ENCODE results near the gene ZNF785. TPM values are rescaled to one million over a fixed set of nuclear protein-coding genes. Genes with fewer than 3 reads are reported as not detected.
"Not testable (repeated sequence)": the region's sequence is repeated elsewhere in the genome, so short reads cannot be mapped to it uniquely, and the experiment has no call there.

Gene ZNF785
- total and polyA plus RNA-seq, 7 donors, result 0.92 to 19.9 (median 7.8) TPM

GRCh38 chr16:30548416-30549253 is 36.9 kb downstream of the ZNF785 start:
- intact Hi-C loops (cut with DNase I), result no loop called here
- no peak overlapping the region for H3K4me3 ChIP-seq
- no peak for DNase-seq
- H3K36me3 ChIP-seq, result no peaks in the 10 kb centered on the region
- H3K27me3 ChIP-seq, result no peaks in the 10 kb centered on the region
- no peaks in the 10 kb centered on the region for H3K9me3 ChIP-seq
- no peak overlapping the region for H3K27ac ChIP-seq
- 21 to 60% methylated on average over 8 of the region's 8 CpGs for WGBS, 2 donors
- TF ChIP-seq EP300 (IDR thresholded peaks at IDR 0.05), result no peak
- no peak for TF ChIP-seq CTCF (IDR thresholded peaks at IDR 0.05)
- no peak for TF ChIP-seq POLR2AphosphoS5 (IDR thresholded peaks at IDR 0.05)
- TF ChIP-seq POLR2A (IDR thresholded peaks at IDR 0.05), result no peak
- H3K4me1 ChIP-seq, result peaks cover 0 to 5% (median 2%) of the 10 kb centered on the region in 4 donors

GRCh38 chr16:30546115-30546514 is 39.4 kb downstream of the ZNF785 start:
- no peak for TF ChIP-seq EP300 (IDR thresholded peaks at IDR 0.05)
- no peaks in the 10 kb centered on the region for H3K4me1 ChIP-seq
- intact Hi-C loops (cut with DNase I), result no loop called here
- no peaks in the 10 kb centered on the region for H3K27me3 ChIP-seq
- H3K27ac ChIP-seq, result no peak overlapping the region
- 77 to 92% methylated on average over 8 of the region's 8 CpGs for WGBS, 2 donors
- no peaks in the 10 kb centered on the region for H3K9me3 ChIP-seq
- H3K4me3 ChIP-seq, result no peak overlapping the region
- H3K36me3 ChIP-seq, result no peaks in the 10 kb centered on the region
- no peak for DNase-seq

- intact Hi-C loops (cut with DNase I), result no loop called here
- Histone ChIP-seq H3K4me3 (no peak overlapping the region), H3K9me3 (no peaks in the 10 kb centered on the region), H3K27me3 (no peaks in the 10 kb centered on the region), H3K4me1 (no peaks in the 10 kb centered on the region), H3K36me3 (no peaks in the 10 kb centered on the region), H3K27ac (no peak overlapping the region)
- 82 to 83% methylated on average over 5 of the region's 5 CpGs for WGBS, 2 donors
- TF ChIP-seq CTCF (IDR thresholded peaks at IDR 0.05) (no peak), POLR2AphosphoS5 (IDR thresholded peaks at IDR 0.05) (no peak), EP300 (IDR thresholded peaks at IDR 0.05) (no peak), POLR2A (IDR thresholded peaks at IDR 0.05) (no peak)
- DNase-seq, result no peak
These were observed 42.4 kb downstream of the ZNF785 start for GRCh38 chr16:30543067-30543466.

GRCh38 chr16:30541502-30542329 is 43.8 kb downstream of the ZNF785 start:
- 18 to 60% methylated on average over 10 of the region's 10 CpGs for WGBS, 2 donors
- Histone ChIP-seq H3K4me1 (no peaks in the 10 kb centered on the region), H3K36me3 (no peaks in the 10 kb centered on the region), H3K4me3 (no peak overlapping the region), H3K27ac (peak overlapping the region in 1 of 4 donors; percentile 18), H3K27me3 (no peaks in the 10 kb centered on the region), H3K9me3 (no peaks in the 10 kb centered on the region)
- TF ChIP-seq CTCF (IDR thresholded peaks at IDR 0.05), result no peak
- no peak for TF ChIP-seq POLR2AphosphoS5 (IDR thresholded peaks at IDR 0.05)
- TF ChIP-seq POLR2A (IDR thresholded peaks at IDR 0.05), result no peak
- no peak for TF ChIP-seq EP300 (IDR thresholded peaks at IDR 0.05)
- no peak for DNase-seq
- intact Hi-C loops (cut with DNase I), result no loop called here

- H3K4me1 ChIP-seq; DNase-seq; H3K9me3 ChIP-seq; H3K27ac ChIP-seq; H3K4me3 ChIP-seq; H3K27me3 ChIP-seq; intact Hi-C loops (cut with DNase I); H3K36me3 ChIP-seq: not testable (repeated sequence)
- WGBS, 2 donors, result 18 to 65% methylated on average over 9 of the region's 9 CpGs
These were observed 44.5 kb downstream of the ZNF785 start for GRCh38 chr16:30540916-30541464.

GRCh38 chr16:30539986-30540526 is 45.4 kb downstream of the ZNF785 start:
- H3K36me3 ChIP-seq, H3K4me3 ChIP-seq, DNase-seq, H3K27me3 ChIP-seq, H3K9me3 ChIP-seq, H3K27ac ChIP-seq: not testable (repeated sequence)
- H3K4me1 ChIP-seq, result peaks cover 0 to 12% (median 10%) of the 10 kb centered on the region in 4 donors
- intact Hi-C loops (cut with DNase I), result loop anchor here (5.0 kb wide), 1 partner anchor 92 kb away; no protein-coding TSS in a partner anchor
- WGBS, 2 donors, result 79 to 92% methylated on average over 13 of the region's 13 CpGs
